ENCODE measurements around the gene MUC15. TPM values are rescaled to one million over a fixed set of nuclear protein-coding genes. Genes with fewer than 3 reads are reported as not detected.

MUC15 gene
- polyA plus RNA-seq, 1 experiment: not detected

DNA sequence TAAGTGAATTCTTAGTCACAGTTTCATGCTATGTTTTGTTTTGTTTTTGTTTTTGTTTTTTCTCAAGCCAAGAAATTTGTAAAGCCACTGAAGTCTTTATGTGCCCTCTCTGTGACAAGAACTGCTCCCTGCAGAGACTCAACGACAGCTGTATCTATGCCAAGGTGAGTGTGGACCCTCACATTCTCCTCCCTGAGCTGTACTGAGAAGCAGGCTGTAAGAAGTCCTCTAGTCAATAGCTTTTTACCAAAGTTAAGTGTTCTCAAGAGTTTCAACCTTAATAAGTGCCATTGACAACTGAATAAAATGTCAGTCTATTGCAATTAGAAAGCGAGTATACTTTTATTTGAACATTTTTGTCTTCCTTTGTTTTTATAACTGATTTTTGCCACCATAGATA lies 18.9 kb downstream of the MUC15 start:
- CTCF ChIA-PET: interaction anchor here (0.8 kb wide), 1 partner anchor 12 kb away, joined by 3 read pairs; no protein-coding TSS in a partner anchor
- DNase-seq (ENCODE audit: low read depth): no peak

DNA sequence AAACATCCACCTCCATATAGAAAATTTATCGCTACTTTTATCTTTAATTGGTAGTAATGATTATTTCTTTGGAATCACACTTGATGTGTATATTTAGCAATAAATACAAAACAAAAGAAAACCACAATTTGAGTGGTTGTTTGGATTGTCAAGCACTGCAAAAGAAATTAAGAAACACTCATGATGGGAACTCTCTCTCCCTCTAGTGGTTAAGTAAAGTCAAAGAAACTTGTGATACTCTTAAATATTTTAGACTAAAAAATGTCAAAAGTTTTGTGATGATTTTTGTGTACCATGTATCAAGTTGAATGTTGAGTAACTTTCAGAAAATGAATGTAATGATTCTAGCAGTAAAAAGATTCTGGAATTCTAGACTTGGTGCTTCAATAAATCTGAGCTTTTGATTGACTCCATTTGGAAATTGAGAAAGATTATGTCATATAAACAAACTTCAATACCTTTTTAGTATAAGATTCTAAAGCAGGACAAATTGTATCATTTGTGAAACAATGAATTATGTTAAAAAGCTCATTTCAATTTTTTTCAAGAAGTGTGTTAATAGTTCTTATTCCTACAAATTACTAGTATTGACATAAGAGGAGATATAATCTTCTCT lies 20.8 kb downstream of the MUC15 start:
- TF ChIP-seq, protein P1, sequence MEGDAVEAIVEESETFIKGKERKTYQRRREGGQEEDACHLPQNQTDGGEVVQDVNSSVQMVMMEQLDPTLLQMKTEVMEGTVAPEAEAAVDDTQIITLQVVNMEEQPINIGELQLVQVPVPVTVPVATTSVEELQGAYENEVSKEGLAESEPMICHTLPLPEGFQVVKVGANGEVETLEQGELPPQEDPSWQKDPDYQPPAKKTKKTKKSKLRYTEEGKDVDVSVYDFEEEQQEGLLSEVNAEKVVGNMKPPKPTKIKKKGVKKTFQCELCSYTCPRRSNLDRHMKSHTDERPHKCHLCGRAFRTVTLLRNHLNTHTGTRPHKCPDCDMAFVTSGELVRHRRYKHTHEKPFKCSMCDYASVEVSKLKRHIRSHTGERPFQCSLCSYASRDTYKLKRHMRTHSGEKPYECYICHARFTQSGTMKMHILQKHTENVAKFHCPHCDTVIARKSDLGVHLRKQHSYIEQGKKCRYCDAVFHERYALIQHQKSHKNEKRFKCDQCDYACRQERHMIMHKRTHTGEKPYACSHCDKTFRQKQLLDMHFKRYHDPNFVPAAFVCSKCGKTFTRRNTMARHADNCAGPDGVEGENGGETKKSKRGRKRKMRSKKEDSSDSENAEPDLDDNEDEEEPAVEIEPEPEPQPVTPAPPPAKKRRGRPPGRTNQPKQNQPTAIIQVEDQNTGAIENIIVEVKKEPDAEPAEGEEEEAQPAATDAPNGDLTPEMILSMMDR (IDR thresholded peaks at IDR 0.05; ENCODE audit: insufficient read depth, low read depth, low read length): peak; percentile 38
- no peaks in the 10 kb centered on the region for H3K27me3 ChIP-seq (ENCODE audit: control insufficient read depth, insufficient read depth, low read length)
- no peak overlapping the region for H3K4me3 ChIP-seq (ENCODE audit: low read depth, low read length)
- ChIA-PET CTCF (interaction anchor here (1.2 kb wide), 1 partner anchor 253 kb away, joined by 4 read pairs; no protein-coding TSS in a partner anchor), POLR2A (no interaction called here)
- no peaks in the 10 kb centered on the region for H3K36me3 ChIP-seq (ENCODE audit: control insufficient read depth, insufficient read depth, low read length)
- DNase-seq (ENCODE audit: low read depth): no peak

More for the DNA sequence above, 18.9 kb downstream of the MUC15 start:
- H3K36me3 ChIP-seq (ENCODE audit: control insufficient read depth, insufficient read depth, low read length): no peaks in the 10 kb centered on the region
- no peak overlapping the region for H3K4me3 ChIP-seq (ENCODE audit: low read depth, low read length)
- no peaks in the 10 kb centered on the region for H3K27me3 ChIP-seq (ENCODE audit: control insufficient read depth, insufficient read depth, low read length)
- POLR2A ChIA-PET: no interaction called here
- TF ChIP-seq, protein P1 (IDR thresholded peaks at IDR 0.05; ENCODE audit: insufficient read depth, low read depth, low read length): no peak

DNA sequence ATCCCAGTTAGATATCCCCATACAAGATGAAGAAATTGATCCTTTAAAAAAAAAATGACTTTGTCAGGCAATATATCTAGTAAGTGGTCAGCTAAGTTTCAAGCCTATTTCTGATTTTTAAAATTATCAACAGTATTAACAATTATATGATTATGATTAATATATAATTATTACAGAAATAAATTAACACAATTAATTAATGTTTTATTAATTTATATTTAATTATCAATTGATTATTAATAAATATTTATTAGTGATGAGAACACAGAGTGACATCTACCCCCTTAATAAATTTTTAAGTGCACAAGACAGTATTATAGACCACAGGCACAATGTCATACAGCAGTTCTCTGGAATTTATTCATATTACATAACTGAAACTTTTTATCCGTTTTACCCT lies 22.0 kb downstream of the MUC15 start:
- CTCF ChIA-PET: no interaction called here

DNA sequence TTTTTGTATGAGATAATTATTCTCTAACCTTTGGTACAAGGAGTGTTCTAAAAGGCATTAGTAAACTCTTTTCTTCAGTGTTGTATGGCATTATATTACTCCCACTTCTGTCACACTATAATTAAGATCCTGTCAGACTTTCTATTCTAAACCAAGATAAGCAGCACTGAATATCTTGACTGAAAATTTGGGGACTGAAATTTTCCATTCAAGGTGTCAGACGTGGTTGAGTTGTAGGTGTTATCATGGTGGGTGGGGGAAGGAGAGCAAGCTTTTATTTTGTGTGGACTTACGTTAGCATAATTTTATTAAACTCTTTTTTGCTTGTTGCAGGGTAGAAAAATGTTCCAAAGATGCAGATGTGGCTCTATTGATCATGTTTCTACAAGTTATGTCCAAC lies 22.9 kb downstream of the MUC15 start:
- Histone ChIP-seq H3K4me3 (ENCODE audit: low read depth, low read length) (no peak overlapping the region), H3K36me3 (ENCODE audit: control insufficient read depth, insufficient read depth, low read length) (no peaks in the 10 kb centered on the region), H3K27me3 (ENCODE audit: control insufficient read depth, insufficient read depth, low read length) (no peaks in the 10 kb centered on the region)
- POLR2A ChIA-PET: no interaction called here
- DNase-seq (ENCODE audit: low read depth): no peak
- CTCF ChIA-PET: interaction anchor here (0.7 kb wide), 1 partner anchor 24 kb away, joined by 3 read pairs; no protein-coding TSS in a partner anchor
- TF ChIP-seq, protein P1 (IDR thresholded peaks at IDR 0.05; ENCODE audit: insufficient read depth, low read depth, low read length): no peak

More for the DNA sequence above, 22.0 kb downstream of the MUC15 start:
- TF ChIP-seq, protein P1 (IDR thresholded peaks at IDR 0.05; ENCODE audit: insufficient read depth, low read depth, low read length): no peak
- H3K4me3 ChIP-seq (ENCODE audit: low read depth, low read length): no peak overlapping the region
- no peaks in the 10 kb centered on the region for H3K36me3 ChIP-seq (ENCODE audit: control insufficient read depth, insufficient read depth, low read length)
- POLR2A ChIA-PET: no interaction called here
- H3K27me3 ChIP-seq (ENCODE audit: control insufficient read depth, insufficient read depth, low read length): no peaks in the 10 kb centered on the region
- no peak for DNase-seq (ENCODE audit: low read depth)

DNA sequence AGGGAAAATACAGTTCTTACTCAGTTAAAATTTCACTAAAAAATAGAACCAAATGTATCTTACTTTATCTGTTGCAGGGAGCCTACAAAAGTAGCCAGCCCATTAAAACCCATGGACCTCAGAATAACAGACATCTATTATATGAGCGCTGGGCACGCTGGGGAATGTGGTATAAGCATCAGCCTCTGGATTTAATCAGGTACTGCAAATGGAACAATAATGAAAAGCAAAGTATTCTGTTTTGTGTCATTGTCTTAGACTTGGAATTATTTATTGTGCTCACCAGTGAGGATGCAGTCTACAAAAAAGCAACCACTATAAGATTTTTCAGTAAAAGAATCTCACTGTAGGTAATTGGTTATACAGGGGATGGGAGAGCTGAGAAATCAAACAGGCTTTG lies 30.2 kb downstream of the MUC15 start:
- H3K4me3 ChIP-seq (ENCODE audit: low read depth, low read length): no peak overlapping the region
- TF ChIP-seq, protein P1 (IDR thresholded peaks at IDR 0.05; ENCODE audit: insufficient read depth, low read depth, low read length): no peak
- CTCF ChIA-PET: no interaction called here
- POLR2A ChIA-PET: no interaction called here
- no peaks in the 10 kb centered on the region for H3K36me3 ChIP-seq (ENCODE audit: control insufficient read depth, insufficient read depth, low read length)
- no peaks in the 10 kb centered on the region for H3K27me3 ChIP-seq (ENCODE audit: control insufficient read depth, insufficient read depth, low read length)
- DNase-seq (ENCODE audit: low read depth): no peak

All from BJ (cell line).